Stimulated activated CD8-positive, alpha-beta memory T cell treated with anti-CD3 and anti-CD28 coated beads, Interleukin-15, amount 100 ng/mL, for 4 hours (primary cell): ENCODE results near the gene CCL8.

Experiments
- DNase-seq, 2 donors: peaks; one replicate each; pipeline ENCODE4 v3.0.0-alpha.2; 2020; ENCODE audit warnings: low read depth in 2 of 2

CCL8 gene

GRCh38 chr17:34367486-34368195 lies 48.4 kb downstream of the CCL8 start:
- no peak for DNase-seq

DNA sequence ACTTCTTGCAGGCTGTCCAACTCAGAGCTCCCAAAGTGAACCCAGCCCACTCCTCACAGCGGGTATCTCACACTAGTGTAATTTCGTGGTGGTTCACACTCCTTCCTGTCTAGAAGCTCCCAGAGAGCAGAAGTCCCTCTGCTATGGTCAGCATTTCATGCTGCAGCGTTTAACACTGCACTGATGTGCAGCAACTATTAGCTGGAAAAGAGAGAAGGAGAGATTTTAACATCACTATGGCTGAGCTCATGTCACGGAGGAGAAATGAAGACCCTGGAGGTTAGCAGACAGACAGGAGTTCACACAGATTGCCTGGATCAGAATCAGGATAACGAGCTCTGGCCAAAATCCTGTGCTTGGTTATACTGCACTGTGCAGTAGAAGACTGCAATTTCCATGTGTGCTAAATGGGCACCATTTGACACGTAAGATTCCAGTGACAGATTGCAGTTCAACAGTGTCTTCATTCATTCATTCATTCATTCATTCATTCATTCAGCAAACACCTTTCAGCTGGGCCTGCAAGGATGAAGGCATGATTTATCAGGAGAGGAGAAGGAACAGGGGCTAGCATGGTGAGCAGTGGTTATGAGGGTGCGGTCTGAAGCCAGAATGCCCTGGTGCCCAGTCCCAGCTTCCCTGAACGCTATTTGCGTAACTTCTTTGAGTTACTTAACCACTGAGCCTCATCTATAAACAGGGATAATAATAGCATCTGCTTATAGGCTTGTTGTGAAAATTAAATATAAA lies 49.1 kb downstream of the CCL8 start:
- DNase-seq = no peak

GRCh38 chr17:34368946-34369500 lies 49.8 kb downstream of the CCL8 start:
- DNase-seq = no peak

DNA sequence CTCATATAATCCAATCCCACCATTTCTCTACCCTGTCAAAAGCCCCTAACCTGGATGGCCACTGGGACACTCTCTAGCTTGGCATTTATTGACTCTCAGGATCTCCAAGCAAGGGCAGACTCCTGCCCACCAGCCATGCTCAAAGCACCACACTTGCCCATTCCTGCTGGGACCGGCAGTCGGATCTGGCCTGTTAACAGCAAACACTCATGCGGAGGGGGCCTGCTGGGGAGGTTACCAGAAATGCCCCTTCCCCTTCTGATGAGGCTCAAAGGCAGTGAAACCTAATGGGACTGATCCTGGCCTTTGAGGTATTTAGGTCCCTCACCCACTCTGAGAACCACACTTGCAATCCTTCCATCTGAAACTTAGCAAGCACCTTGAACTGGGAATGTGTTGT lies 50.3 kb downstream of the CCL8 start:
- no peak for DNase-seq

DNA sequence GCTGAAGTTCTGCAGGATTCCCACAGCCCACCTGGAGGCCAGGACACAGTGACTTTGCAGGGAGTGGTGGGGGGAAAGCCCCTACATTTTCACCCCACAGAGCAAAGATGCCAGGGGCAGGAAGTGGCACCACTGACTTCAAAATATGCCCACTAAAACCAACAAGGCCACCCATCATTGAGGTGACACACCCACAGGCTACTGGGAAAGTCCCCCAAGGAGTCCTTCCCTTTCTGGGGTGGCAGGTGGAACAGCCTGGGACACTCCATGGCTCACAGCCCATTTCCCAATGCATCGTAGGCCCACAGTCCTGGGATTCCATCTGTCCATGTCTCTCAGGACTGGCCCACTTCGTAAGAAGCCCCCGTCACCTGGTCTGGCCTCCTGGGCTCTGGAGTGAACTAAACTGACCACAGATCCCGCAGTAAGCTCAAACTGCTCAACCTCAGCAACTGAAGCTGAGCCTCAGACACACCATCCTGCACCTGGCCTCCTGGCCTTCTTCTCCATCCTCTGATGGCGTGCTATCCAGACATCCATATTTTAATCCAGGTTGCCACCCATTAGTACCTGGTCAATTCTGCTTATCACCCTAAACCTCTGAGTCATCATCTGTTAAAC lies 51.3 kb downstream of the CCL8 start:
- no peak for DNase-seq

- DNase-seq = no peak
Measured at GRCh38 chr17:34370997-34371395, 51.8 kb downstream of the CCL8 start.
